Tibial nerve (tissue), 4 donors: ENCODE data around the gene CD164L2. TPM values are rescaled to one million over a fixed set of nuclear protein-coding genes. Genes with fewer than 3 reads are reported as not detected.
A peak's percentile ranks its signal among the peaks of the same experiment; 100 is the strongest.
"Not testable (repeated sequence)": the region's sequence is repeated elsewhere in the genome, so short reads cannot be mapped to it uniquely, and the experiment has no call there.

ENCODE experiments used
- DNase-seq, 2 donors: peaks; one replicate each; pipeline ENCODE4 v3.0.0-alpha.2; 2019; ENCODE audit warnings: low spot score in 2 of 2
- H3K27ac ChIP-seq, 4 donors: fragments of 200-600 bp; sonication (generic) in 3 of 4; one replicate each; pipeline ENCODE4 v1.5.1; 2017 to 2019; ENCODE audit warnings: mild to moderate bottlenecking in 1 of 4
- H3K27me3 ChIP-seq, 2 donors: fragments of 200-600 bp; sonication (generic) in 1 of 2; one replicate each; pipeline versions ENCODE4 v1.5.1 to v1.6.0; 2017 to 2019
- H3K36me3 ChIP-seq, 3 donors: fragments of 200-600 bp; sonication (generic); one replicate each; pipeline ENCODE4 v1.5.1; 2018 to 2019
- H3K4me1 ChIP-seq, 4 donors: fragments of 200-600 bp; sonication (generic) in 3 of 4; one replicate each; pipeline ENCODE4 v1.5.1; 2017 to 2019
- H3K4me3 ChIP-seq, 4 donors: fragments of 200-600 bp; sonication (generic) in 3 of 4; one replicate each; pipeline ENCODE4 v1.5.1; 2017 to 2019; ENCODE audit warnings: mild to moderate bottlenecking in 1 of 4, moderate library complexity in 1 of 4
- H3K9me3 ChIP-seq, 4 donors: fragments of 200-600 bp; sonication (generic) in 3 of 4; one replicate each; pipeline ENCODE4 v1.5.1; 2017 to 2019
- CTCF ChIP-seq, 5 experiments: fragments of 200-600 bp in 3 of 5; fragments of 450-650 bp in 2 of 5; sonication (generic) in 3 of 5; IDR thresholded peaks; one replicate each; pipeline ENCODE4 v1.5.1; 2016 to 2019; ENCODE audit warnings: antibody characterized with exemption in 5 of 5, mild to moderate bottlenecking in 3 of 5, moderate library complexity in 2 of 5
- EP300 ChIP-seq, 2 donors: sonication (generic); formaldehyde crosslinking; IDR thresholded peaks; one replicate each; pipeline ENCODE4 v1.6.1; 2017; ENCODE audit warnings: antibody characterized with exemption in 2 of 2, mild to moderate bottlenecking in 1 of 2
- POLR2A ChIP-seq, 2 donors: fragments of 450-650 bp; IDR thresholded peaks; one replicate each; pipeline ENCODE4 v1.6.1; 2017; ENCODE audit warnings: antibody characterized with exemption in 2 of 2, mild to moderate bottlenecking in 2 of 2, moderate library complexity in 2 of 2
- WGBS, 2 donors: methylation state at CpG; one replicate each; pipeline ENCODE4 v1.1.5; 2018; 5-methylcytosine and 5-hydroxymethylcytosine counted together
- total RNA-seq, 4 donors: library from RNA; depleted of rRNA; stranded (reverse); fragments of >200 nt; gene quantifications; one replicate each; pipeline ENCODE4 v1.1.0, GENCODE V29; 2016

The CD164L2 gene
- total RNA-seq: not detected

GRCh38 chr1:27383039-27383605 is at the start of gene CD164L2:
Gene CD164L2, minus strand, starts transcription at chr1:27383333. Its CDS starts 94 bp downstream, at chr1:27383239.
- TF ChIP-seq EP300 (IDR thresholded peaks at IDR 0.05) (no peak), CTCF (IDR thresholded peaks at IDR 0.05) (no peak), POLR2A (IDR thresholded peaks at IDR 0.05) (no peak)
- peaks cover 0 to 25% (median 9%) of the 10 kb centered on the region in 4 donors for H3K4me1 ChIP-seq
- peaks cover 0 to 6% of the 10 kb centered on the region in 2 donors for H3K27me3 ChIP-seq
- no peaks in the 10 kb centered on the region for H3K36me3 ChIP-seq
- H3K27ac ChIP-seq: no peak within 1 kb of the TSS
- WGBS, 2 donors: 24 to 37% methylated on average over 11 to 38 of the region's 43 CpGs
- H3K4me3 ChIP-seq: no peak within 1 kb of the TSS
- H3K9me3 ChIP-seq: no peaks in the 10 kb centered on the region
- DNase-seq: no peak

- H3K27ac ChIP-seq: peak overlapping the region in 3 of 4 donors; percentile 31 to 90 (median 76)
These were observed 49.6 kb upstream of the CD164L2 start for GRCh38 chr1:27432725-27433124.

GRCh38 chr1:27431601-27431940 is 48.4 kb upstream of the CD164L2 start:
- Histone ChIP-seq H3K36me3 (peaks cover 0 to 18% (median 0%) of the 10 kb centered on the region in 3 donors), H3K27me3 (no peaks in the 10 kb centered on the region), H3K27ac (peak overlapping the region; percentile 45 to 91 (median 74)), H3K4me1 (peaks cover 0 to 100% (median 84%) of the 10 kb centered on the region in 4 donors), H3K4me3 (no peak overlapping the region), H3K9me3 (no peaks in the 10 kb centered on the region)
- TF ChIP-seq EP300 (IDR thresholded peaks at IDR 0.05): no peak
- TF ChIP-seq CTCF (IDR thresholded peaks at IDR 0.05): no peak
- no peak for TF ChIP-seq POLR2A (IDR thresholded peaks at IDR 0.05)
- 76 to 80% methylated on average over 2 of the region's 2 CpGs for WGBS, 2 donors
- no peak for DNase-seq

More at GRCh38 chr1:27432725-27433124, 49.6 kb upstream of the CD164L2 start:
- H3K4me1 ChIP-seq: peaks cover 0 to 100% (median 91%) of the 10 kb centered on the region in 4 donors
- not testable (repeated sequence) for DNase-seq, H3K9me3 ChIP-seq, H3K27me3 ChIP-seq, H3K36me3 ChIP-seq, H3K4me3 ChIP-seq
- WGBS, 2 donors: 87 to 89% methylated on average over 1 of the region's 1 CpG

- peaks cover 0 to 21% (median 0%) of the 10 kb centered on the region in 3 donors for H3K36me3 ChIP-seq
- WGBS, 2 donors: 0 to 5% methylated on average over 1 of the region's 1 CpG
- H3K27me3 ChIP-seq: no peaks in the 10 kb centered on the region
- H3K4me3 ChIP-seq: peak overlapping the region in 1 of 4 donors; percentile 12
- H3K4me1 ChIP-seq: peaks cover 0 to 100% (median 79%) of the 10 kb centered on the region in 4 donors
- peak overlapping the region; percentile 45 to 91 (median 74) for H3K27ac ChIP-seq
- TF ChIP-seq EP300 (IDR thresholded peaks at IDR 0.05) (peak; percentile 53 to 77), POLR2A (IDR thresholded peaks at IDR 0.05) (no peak), CTCF (IDR thresholded peaks at IDR 0.05) (peak in 1 of 5 experiments; percentile 20)
- DNase-seq: no peak
- H3K9me3 ChIP-seq: no peaks in the 10 kb centered on the region
These were observed 47.9 kb upstream of the CD164L2 start for GRCh38 chr1:27430903-27431600.

GRCh38 chr1:27429029-27429425 is 45.9 kb upstream of the CD164L2 start:
- WGBS, 2 donors: 22 to 27% methylated on average over 2 of the region's 2 CpGs
- TF ChIP-seq POLR2A (IDR thresholded peaks at IDR 0.05): no peak
- TF ChIP-seq EP300 (IDR thresholded peaks at IDR 0.05): no peak
- no peak for TF ChIP-seq CTCF (IDR thresholded peaks at IDR 0.05)
- Histone ChIP-seq H3K4me1 (peaks cover 0 to 99% (median 60%) of the 10 kb centered on the region in 4 donors), H3K36me3 (peaks cover 0 to 27% (median 0%) of the 10 kb centered on the region in 3 donors), H3K4me3 (peak overlapping the region in 1 of 4 donors; percentile 42), H3K27me3 (no peaks in the 10 kb centered on the region), H3K27ac (peak overlapping the region; percentile 31 to 91 (median 74)), H3K9me3 (no peaks in the 10 kb centered on the region)
- DNase-seq: no peak
